ENCODE measurements around the gene TLCD2. TPM values are rescaled to one million over a fixed set of nuclear protein-coding genes. Genes with fewer than 3 reads are reported as not detected.

The TLCD2 gene
- total and polyA plus RNA-seq, 2 of the 13 experiments (the other 11 are each of a cell fraction or from before 2014, with no cell fraction given) = 0.90 to 1.1 TPM

GRCh38 chr17:1736348-1737281, 26.4 kb upstream of the TLCD2 start (continued):
- TF ChIP-seq, protein P1, sequence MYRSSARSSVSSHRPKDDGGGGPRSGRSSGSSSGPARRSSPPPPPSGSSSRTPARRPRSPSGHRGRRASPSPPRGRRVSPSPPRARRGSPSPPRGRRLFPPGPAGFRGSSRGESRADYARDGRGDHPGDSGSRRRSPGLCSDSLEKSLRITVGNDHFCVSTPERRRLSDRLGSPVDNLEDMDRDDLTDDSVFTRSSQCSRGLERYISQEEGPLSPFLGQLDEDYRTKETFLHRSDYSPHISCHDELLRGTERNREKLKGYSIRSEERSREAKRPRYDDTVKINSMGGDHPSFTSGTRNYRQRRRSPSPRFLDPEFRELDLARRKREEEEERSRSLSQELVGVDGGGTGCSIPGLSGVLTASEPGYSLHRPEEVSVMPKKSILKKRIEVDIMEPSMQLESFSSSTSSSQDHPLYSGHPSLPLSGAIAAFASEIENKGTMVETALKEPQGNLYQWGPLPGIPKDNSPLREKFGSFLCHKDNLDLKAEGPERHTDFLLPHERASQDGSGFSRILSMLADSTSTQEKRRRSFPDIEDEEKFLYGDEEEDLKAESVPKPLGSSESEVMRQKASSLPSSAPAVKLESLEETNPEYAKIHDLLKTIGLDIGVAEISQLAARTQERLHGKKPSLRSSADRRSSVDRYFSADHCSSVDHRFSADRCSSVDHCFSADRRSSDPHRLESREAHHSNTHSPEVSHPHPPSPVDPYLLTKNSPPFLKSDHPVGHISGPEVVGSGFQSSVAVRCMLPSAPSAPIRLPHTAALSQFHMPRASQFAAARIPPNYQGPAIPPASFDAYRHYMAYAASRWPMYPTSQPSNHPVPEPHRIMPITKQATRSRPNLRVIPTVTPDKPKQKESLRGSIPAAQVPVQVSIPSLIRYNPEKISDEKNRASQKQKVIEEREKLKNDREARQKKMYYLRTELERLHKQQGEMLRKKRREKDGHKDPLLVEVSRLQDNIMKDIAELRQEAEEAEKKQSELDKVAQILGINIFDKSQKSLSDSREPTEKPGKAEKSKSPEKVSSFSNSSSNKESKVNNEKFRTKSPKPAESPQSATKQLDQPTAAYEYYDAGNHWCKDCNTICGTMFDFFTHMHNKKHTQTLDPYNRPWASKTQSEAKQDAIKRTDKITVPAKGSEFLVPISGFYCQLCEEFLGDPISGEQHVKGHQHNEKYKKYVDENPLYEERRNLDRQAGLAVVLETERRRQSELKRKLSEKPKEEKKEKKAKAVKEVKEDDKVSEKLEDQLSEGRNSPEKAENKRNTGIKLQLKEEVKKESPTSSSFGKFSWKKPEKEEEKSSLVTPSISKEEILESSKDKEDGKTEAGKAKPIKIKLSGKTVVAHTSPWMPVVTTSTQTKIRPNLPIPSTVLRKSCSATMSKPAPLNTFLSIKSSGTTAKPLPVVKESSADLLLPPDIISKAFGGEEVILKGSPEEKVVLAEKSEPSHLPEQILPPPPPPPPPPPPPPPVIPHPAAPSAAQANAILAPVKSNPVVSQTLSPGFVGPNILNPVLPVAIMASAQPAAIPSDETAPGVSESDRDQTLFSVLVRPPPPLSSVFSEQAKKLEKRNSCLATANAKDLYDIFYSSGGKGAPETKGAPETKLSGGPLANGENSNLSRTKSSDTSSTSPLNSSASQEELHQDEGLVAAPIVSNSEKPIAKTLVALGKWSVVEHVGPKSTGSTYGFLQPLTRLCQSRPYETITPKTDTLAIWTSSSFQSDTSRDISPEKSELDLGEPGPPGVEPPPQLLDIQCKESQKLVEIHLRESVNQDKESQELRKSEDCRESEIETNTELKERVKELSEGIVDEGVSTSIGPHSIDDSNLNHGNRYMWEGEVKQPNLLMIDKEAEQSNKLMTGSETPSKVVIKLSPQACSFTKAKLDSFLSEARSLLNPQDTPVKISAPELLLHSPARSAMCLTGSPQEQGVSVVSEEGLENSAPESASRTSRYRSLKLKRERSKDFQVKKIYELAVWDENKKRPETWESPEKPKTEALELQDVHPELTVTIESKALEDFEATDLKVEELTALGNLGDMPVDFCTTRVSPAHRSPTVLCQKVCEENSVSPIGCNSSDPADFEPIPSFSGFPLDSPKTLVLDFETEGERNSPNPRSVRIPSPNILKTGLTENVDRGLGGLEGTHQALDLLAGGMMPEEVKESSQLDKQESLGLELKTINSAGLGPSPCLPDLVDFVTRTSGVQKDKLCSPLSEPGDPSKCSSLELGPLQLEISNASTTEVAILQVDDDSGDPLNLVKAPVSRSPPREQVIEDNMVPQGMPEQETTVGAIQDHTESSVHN (CRISPR knock-in tag; IDR thresholded peaks at IDR 0.05) = 0 out of 2 replicates have a peak, but pooled peaks have one; percentile 67
- TF ChIP-seq SOX5 (CRISPR knock-in tag; IDR thresholded peaks at IDR 0.05; ENCODE audit: borderline replicate concordance) = peak; percentile 86; the same call in 1 of the 2 replicates
- TF ChIP-seq HDAC6 (IDR thresholded peaks at IDR 0.05; ENCODE audit: low read depth, low read length) = no peak
- peak; percentile 19; the same call in 1 of the 2 replicates for TF ChIP-seq RFX5 (IDR thresholded peaks at IDR 0.05; ENCODE audit: low read depth, low read length)
- TF ChIP-seq, protein P2, sequence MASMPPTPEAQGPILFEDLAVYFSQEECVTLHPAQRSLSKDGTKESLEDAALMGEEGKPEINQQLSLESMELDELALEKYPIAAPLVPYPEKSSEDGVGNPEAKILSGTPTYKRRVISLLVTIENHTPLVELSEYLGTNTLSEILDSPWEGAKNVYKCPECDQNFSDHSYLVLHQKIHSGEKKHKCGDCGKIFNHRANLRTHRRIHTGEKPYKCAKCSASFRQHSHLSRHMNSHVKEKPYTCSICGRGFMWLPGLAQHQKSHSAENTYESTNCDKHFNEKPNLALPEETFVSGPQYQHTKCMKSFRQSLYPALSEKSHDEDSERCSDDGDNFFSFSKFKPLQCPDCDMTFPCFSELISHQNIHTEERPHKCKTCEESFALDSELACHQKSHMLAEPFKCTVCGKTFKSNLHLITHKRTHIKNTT (CRISPR knock-in tag; IDR thresholded peaks at IDR 0.05) = no peak; the same call in 1 of the 2 replicates
- TF ChIP-seq, protein P3, sequence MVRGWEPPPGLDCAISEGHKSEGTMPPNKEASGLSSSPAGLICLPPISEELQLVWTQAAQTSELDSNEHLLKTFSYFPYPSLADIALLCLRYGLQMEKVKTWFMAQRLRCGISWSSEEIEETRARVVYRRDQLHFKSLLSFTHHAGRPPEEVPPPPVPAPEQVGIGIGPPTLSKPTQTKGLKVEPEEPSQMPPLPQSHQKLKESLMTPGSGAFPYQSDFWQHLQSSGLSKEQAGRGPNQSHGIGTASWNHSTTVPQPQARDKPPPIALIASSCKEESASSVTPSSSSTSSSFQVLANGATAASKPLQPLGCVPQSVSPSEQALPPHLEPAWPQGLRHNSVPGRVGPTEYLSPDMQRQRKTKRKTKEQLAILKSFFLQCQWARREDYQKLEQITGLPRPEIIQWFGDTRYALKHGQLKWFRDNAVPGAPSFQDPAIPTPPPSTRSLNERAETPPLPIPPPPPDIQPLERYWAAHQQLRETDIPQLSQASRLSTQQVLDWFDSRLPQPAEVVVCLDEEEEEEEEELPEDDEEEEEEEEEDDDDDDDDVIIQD (CRISPR knock-in tag; IDR thresholded peaks at IDR 0.05; ENCODE audit: low read depth) = peak; percentile 70; the same call in 1 of the 2 replicates
- no peak for TF ChIP-seq ZNF20 (CRISPR knock-in tag; IDR thresholded peaks at IDR 0.05)
- TF ChIP-seq HOXA9 (CRISPR knock-in tag; IDR thresholded peaks at IDR 0.05; ENCODE audit: borderline replicate concordance) = no peak
- TF ChIP-seq SIX4 (CRISPR knock-in tag; IDR thresholded peaks at IDR 0.05) = peak; percentile 81
- TF ChIP-seq SIN3A (IDR thresholded peaks at IDR 0.05; ENCODE audit: borderline replicate concordance, low read depth, low read length) = no peak
- TF ChIP-seq POLR2G (IDR thresholded peaks at IDR 0.05; ENCODE audit: low read depth, low read length) = peak; percentile 59; the same call in 1 of the 2 replicates
- TF ChIP-seq, protein P4, sequence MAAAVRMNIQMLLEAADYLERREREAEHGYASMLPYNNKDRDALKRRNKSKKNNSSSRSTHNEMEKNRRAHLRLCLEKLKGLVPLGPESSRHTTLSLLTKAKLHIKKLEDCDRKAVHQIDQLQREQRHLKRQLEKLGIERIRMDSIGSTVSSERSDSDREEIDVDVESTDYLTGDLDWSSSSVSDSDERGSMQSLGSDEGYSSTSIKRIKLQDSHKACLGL (CRISPR knock-in tag; IDR thresholded peaks at IDR 0.05) = no peak
- TF ChIP-seq NR2F6 (IDR thresholded peaks at IDR 0.05) = peak; percentile 99
- TF ChIP-seq NR2F6 (CRISPR knock-in tag; IDR thresholded peaks at IDR 0.05) = peak; percentile 100
- peak in 1 of 2 experiments; percentile 89; a peak in 2 of 4 replicates for TF ChIP-seq KLF16 (CRISPR knock-in tag; IDR thresholded peaks at IDR 0.05)
- TF ChIP-seq CHD2 (IDR thresholded peaks at IDR 0.05; ENCODE audit: low read depth, low read length) = peak; percentile 57; the same call in 1 of the 2 replicates
- TF ChIP-seq RBFOX2 (IDR thresholded peaks at IDR 0.05; ENCODE audit: low read depth, low read length) = peak; percentile 13; the same call in 1 of the 2 replicates
- TF ChIP-seq CBX5 (CRISPR knock-in tag; IDR thresholded peaks at IDR 0.05; ENCODE audit: borderline replicate concordance) = peak; percentile 16; the same call in 1 of the 2 replicates

Data from HepG2 (cell line).